Neuron (in vitro differentiated cells): Measurements from ENCODE around the gene PID1.
"Not testable (repeated sequence)": the region's sequence is repeated elsewhere in the genome, so short reads cannot be mapped to it uniquely, and the experiment has no call there.

Source experiments
- H2AFZ ChIP-seq: one replicate; pipeline ENCODE4 v1.6.1; 2013; ENCODE audit warnings: low read depth, mild to moderate bottlenecking, inconsistent platforms, low read length, moderate library complexity
- H3K27me3 ChIP-seq: one replicate; pipeline ENCODE4 v1.6.1; 2013; ENCODE audit warnings: low read length; ENCODE audit not compliant: insufficient read depth
- H3K36me3 ChIP-seq: one replicate; pipeline ENCODE4 v1.6.1; 2013; ENCODE audit warnings: low read length; ENCODE audit not compliant: insufficient read depth
- H3K4me1 ChIP-seq: one replicate; pipeline ENCODE4 v1.6.1; 2013; ENCODE audit warnings: low read length; ENCODE audit not compliant: insufficient read depth
- H3K4me3 ChIP-seq: 2 replicates; pipeline ENCODE4 v1.5.1; 2013; ENCODE audit warnings: mild to moderate bottlenecking, low read length, moderate library complexity
- H3K9me3 ChIP-seq: one replicate; pipeline ENCODE4 v1.6.1; 2013; ENCODE audit warnings: low read length

Gene PID1

DNA sequence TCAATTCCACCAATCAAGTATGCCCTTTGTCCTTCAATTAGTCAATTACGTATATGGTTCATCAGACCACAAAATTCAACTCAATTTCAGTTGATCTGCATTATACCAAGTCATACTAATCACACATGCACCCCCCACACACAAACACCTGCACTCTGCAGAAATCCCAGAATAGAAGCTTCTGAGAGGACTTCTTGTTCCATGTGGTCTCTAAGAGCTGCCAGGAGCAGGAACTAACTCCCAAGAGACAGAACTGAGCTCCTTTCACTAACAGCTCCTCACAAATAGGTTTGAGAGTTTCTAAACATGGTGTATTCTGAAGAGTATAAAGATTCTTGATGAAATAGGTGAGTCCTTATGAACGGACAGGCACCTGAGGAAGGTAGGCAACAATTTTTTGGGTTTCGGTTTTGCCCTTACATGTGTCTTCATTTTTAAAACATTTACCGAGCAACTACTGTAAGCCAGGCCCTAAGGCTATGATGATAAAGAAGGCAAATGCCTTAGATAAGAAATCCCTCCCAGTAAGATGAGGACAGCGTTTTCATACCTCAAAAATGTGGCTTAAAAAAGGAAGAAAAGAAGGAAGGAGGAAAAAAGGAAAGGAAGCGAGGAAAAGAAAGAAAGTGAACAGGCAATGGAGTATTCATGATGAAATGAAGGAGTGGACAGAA, 183.1 kb downstream of the PID1 start:
- no peak overlapping the region for H3K4me3 ChIP-seq
- H2AFZ ChIP-seq: no peak overlapping the region
- H3K36me3 ChIP-seq: no peaks in the 10 kb centered on the region
- H3K27me3 ChIP-seq: no peaks in the 10 kb centered on the region
- H3K4me1 ChIP-seq: no peaks in the 10 kb centered on the region
- H3K9me3 ChIP-seq: no peaks in the 10 kb centered on the region

- H3K4me3 ChIP-seq: no peak overlapping the region
- no peaks in the 10 kb centered on the region for H3K9me3 ChIP-seq
These were observed 183.8 kb downstream of the PID1 start for GRCh38 chr2:229087267-229087666.

GRCh38 chr2:229085439-229085838, 185.6 kb downstream of the PID1 start:
- no peak overlapping the region for H3K4me3 ChIP-seq
- no peaks in the 10 kb centered on the region for H3K4me1 ChIP-seq
- no peaks in the 10 kb centered on the region for H3K27me3 ChIP-seq
- no peaks in the 10 kb centered on the region for H3K9me3 ChIP-seq
- no peak overlapping the region for H2AFZ ChIP-seq
- H3K36me3 ChIP-seq: no peaks in the 10 kb centered on the region

More at GRCh38 chr2:229087267-229087666, 183.8 kb downstream of the PID1 start:
- Histone ChIP-seq H3K27me3 (no peaks in the 10 kb centered on the region), H3K36me3 (no peaks in the 10 kb centered on the region), H2AFZ (no peak overlapping the region), H3K4me1 (no peaks in the 10 kb centered on the region)

- Histone ChIP-seq H2AFZ (no peak overlapping the region), H3K27me3 (no peaks in the 10 kb centered on the region), H3K9me3 (no peaks in the 10 kb centered on the region), H3K4me3 (no peak overlapping the region), H3K36me3 (no peaks in the 10 kb centered on the region), H3K4me1 (no peaks in the 10 kb centered on the region)
These were observed 186.6 kb downstream of the PID1 start for GRCh38 chr2:229084447-229084846.

DNA sequence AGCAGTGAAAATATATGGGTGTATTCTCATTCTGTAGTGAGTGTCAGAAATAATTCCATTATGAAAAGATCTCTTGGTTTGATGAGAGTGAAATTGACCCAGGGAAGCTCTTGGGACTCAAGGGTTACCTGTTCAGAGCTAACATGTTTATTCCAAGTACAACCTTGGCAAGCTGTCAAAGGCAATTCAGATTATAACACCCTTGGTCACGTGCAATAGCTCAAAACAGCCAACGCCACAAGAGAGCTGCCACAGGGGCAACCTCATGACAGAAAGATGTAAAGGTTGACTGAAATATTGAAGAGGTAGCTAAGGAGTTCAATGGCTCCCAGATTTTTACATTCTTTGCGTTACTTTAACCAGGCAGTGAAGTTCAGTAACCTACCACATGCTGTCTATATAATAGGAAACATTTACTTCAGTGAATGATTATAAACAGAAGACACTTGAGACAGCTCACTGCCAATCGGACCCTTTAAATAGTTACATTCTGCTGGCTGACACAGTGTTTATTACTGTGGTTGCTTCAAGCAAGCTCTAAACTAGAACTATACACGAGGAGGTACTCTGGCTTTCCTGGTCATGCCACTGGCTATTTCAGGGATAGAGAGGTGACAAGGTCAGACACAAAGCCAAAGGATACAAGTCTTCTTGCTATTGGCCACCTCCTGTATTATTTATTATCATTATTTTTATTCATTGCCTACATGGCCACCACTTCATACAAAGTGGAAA, 187.3 kb downstream of the PID1 start:
- H3K27me3 ChIP-seq: no peaks in the 10 kb centered on the region
- H2AFZ ChIP-seq: no peak overlapping the region
- H3K4me1 ChIP-seq: no peaks in the 10 kb centered on the region
- no peaks in the 10 kb centered on the region for H3K9me3 ChIP-seq
- H3K4me3 ChIP-seq: no peak overlapping the region
- no peaks in the 10 kb centered on the region for H3K36me3 ChIP-seq

DNA sequence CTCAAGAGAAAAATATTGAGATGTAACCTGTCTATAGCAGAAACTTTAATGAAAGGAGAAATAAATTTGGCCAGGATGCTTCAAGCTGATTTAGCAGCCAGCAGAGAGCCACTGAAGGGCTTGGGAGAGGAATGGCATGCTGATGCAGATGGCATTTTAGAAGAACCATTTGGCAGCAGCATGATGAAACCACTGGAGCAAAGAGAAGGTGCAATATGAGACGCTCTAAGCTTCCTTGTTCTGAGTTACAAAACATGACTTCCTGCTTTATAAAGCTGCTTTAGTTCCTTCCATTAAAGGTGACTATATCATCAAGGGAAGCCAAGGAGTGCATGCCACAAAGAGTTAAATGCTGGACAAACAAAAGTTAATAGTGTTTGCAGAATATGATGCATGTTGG, 189.7 kb downstream of the PID1 start:
- H3K4me1 ChIP-seq: no peaks in the 10 kb centered on the region
- no peaks in the 10 kb centered on the region for H3K27me3 ChIP-seq
- no peak overlapping the region for H3K4me3 ChIP-seq
- no peak overlapping the region for H2AFZ ChIP-seq
- H3K36me3 ChIP-seq: no peaks in the 10 kb centered on the region
- H3K9me3 ChIP-seq: no peaks in the 10 kb centered on the region

DNA sequence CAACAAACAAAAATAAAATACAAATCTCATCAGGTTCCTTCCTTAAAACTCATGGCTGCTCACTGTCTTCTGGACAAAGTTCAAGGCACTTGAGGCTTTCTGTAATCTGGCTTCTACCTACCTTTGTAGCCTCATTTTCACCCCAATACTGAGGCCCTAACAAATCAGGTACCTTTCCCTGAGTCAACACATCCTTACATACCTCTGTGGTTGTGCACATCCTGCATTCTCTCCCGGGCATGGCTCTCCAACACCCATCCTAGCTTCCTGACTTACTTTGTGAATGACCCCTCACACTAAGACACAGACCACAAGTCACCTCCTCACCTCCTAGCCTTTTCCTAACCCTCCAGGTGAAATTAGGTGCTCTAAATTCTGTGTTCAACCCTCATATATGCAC, 190.9 kb downstream of the PID1 start:
- no peaks in the 10 kb centered on the region for H3K9me3 ChIP-seq
- no peak overlapping the region for H2AFZ ChIP-seq
- no peak overlapping the region for H3K4me3 ChIP-seq
- H3K36me3 ChIP-seq: no peaks in the 10 kb centered on the region
- H3K27me3 ChIP-seq: no peaks in the 10 kb centered on the region
- no peaks in the 10 kb centered on the region for H3K4me1 ChIP-seq

GRCh38 chr2:229076886-229077285, 194.2 kb downstream of the PID1 start:
- not testable (repeated sequence) for H3K4me3 ChIP-seq, H2AFZ ChIP-seq, H3K36me3 ChIP-seq, H3K9me3 ChIP-seq, H3K27me3 ChIP-seq, H3K4me1 ChIP-seq

- Histone ChIP-seq H2AFZ (no peak overlapping the region), H3K9me3 (no peaks in the 10 kb centered on the region), H3K36me3 (no peaks in the 10 kb centered on the region), H3K4me1 (no peaks in the 10 kb centered on the region), H3K4me3 (no peak overlapping the region), H3K27me3 (no peaks in the 10 kb centered on the region)
These were observed 197.2 kb downstream of the PID1 start for GRCh38 chr2:229073935-229074334.

- H3K36me3 ChIP-seq: no peaks in the 10 kb centered on the region
- no peak overlapping the region for H3K4me3 ChIP-seq
- H3K9me3 ChIP-seq: no peaks in the 10 kb centered on the region
- no peaks in the 10 kb centered on the region for H3K27me3 ChIP-seq
- no peak overlapping the region for H2AFZ ChIP-seq
- H3K4me1 ChIP-seq: no peaks in the 10 kb centered on the region
These were observed 199.7 kb downstream of the PID1 start for GRCh38 chr2:229071292-229071976.

GRCh38 chr2:229066121-229066715, 204.9 kb downstream of the PID1 start:
- Histone ChIP-seq H3K36me3 (no peaks in the 10 kb centered on the region), H3K4me1 (no peaks in the 10 kb centered on the region), H3K27me3 (no peaks in the 10 kb centered on the region), H3K9me3 (no peaks in the 10 kb centered on the region), H3K4me3 (no peak overlapping the region), H2AFZ (no peak overlapping the region)

- Histone ChIP-seq H3K36me3 (no peaks in the 10 kb centered on the region), H2AFZ (no peak overlapping the region), H3K27me3 (no peaks in the 10 kb centered on the region), H3K4me1 (no peaks in the 10 kb centered on the region), H3K4me3 (no peak overlapping the region), H3K9me3 (no peaks in the 10 kb centered on the region)
These were observed 206.3 kb downstream of the PID1 start for GRCh38 chr2:229064749-229065148.

DNA sequence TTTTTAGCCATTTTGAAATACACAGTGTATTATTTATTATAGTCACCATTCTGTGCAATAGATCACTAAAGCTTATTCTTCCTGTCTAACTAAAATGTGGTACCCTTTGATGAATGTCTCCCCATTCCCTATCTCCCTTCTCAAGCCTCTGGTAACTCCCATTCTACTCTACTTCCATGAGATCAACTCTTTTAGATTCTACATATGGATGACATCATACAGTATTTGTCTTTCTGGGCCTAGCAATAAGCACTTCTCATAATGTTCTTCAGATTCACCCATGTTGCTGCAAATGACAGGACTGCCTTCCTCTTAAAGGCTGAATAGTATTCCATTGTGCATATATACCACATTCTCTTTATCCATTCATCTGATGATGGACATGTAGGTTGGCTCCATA, 210.9 kb downstream of the PID1 start:
- Histone ChIP-seq H3K4me3 (no peak overlapping the region), H3K27me3 (no peaks in the 10 kb centered on the region), H3K9me3 (no peaks in the 10 kb centered on the region), H3K36me3 (no peaks in the 10 kb centered on the region), H2AFZ (no peak overlapping the region), H3K4me1 (no peaks in the 10 kb centered on the region)
